GM23338 (cell line): ENCODE results near the gene RAP1GAP2. TPM values are rescaled to one million over a fixed set of nuclear protein-coding genes. Genes with fewer than 3 reads are reported as not detected.

Source experiments
- ATAC-seq: fragments of 200-7000 bp; cut with Tn5 transposase; 3 replicates; pipeline ENCODE4 v1.9.1; 2020
- DNase-seq: peaks from one replicate; pipeline ENCODE4 v3.0.0-alpha.2; 2015; ENCODE audit warnings: low spot score
- H2AFZ ChIP-seq: fragments of 200-600 bp; sonication (generic); 2 replicates; pipeline ENCODE4 v1.8.0; 2016; ENCODE audit warnings: antibody characterized with exemption, mild to moderate bottlenecking, moderate library complexity
- H3F3A ChIP-seq: fragments of 200-600 bp; sonication (generic); replicated peaks from 2 replicates; pipeline ENCODE4 v1.8.0; 2017; ENCODE audit warnings: antibody characterized with exemption, mixed run types, low read depth
- H3K27ac ChIP-seq: fragments of 200-600 bp; sonication (generic); 2 replicates; pipeline ENCODE4 v1.6.1; 2016; ENCODE audit warnings: low read depth
- H3K27me3 ChIP-seq: fragments of 200-600 bp; sonication (generic); 2 replicates; pipeline ENCODE4 v1.8.0; 2016; ENCODE audit warnings: mild to moderate bottlenecking, mixed run types, moderate library complexity; ENCODE audit not compliant: insufficient read depth
- H3K36me3 ChIP-seq: fragments of 200-600 bp; sonication (generic); 2 replicates; pipeline ENCODE4 v1.8.0; 2016; ENCODE audit warnings: mild to moderate bottlenecking; ENCODE audit not compliant: insufficient read depth
- H3K4me1 ChIP-seq: fragments of 200-600 bp; sonication (generic); 2 replicates; pipeline ENCODE4 v1.8.0; 2016; ENCODE audit warnings: mild to moderate bottlenecking, moderate library complexity; ENCODE audit not compliant: insufficient read depth
- H3K4me2 ChIP-seq: fragments of 200-600 bp; sonication (generic); 2 replicates; pipeline ENCODE4 v1.7.1; 2017; ENCODE audit warnings: mixed run types
- H3K4me3 ChIP-seq: fragments of 200-600 bp; sonication (generic); 2 replicates; pipeline ENCODE4 v1.6.1; 2016; ENCODE audit warnings: mixed run types
- H3K79me2 ChIP-seq: fragments of 200-600 bp; sonication (generic); replicated peaks from 2 replicates; pipeline ENCODE4 v1.8.0; 2017; ENCODE audit warnings: mild to moderate bottlenecking; ENCODE audit not compliant: insufficient read depth
- H3K9me2 ChIP-seq: fragments of 200-600 bp; sonication (generic); 2 replicates; pipeline ENCODE4 v1.8.0; 2017; ENCODE audit not compliant: insufficient read depth
- H4K20me1 ChIP-seq: fragments of 200-600 bp; sonication (generic); replicated peaks from 2 replicates; pipeline ENCODE4 v1.8.0; 2017; ENCODE audit warnings: mild to moderate bottlenecking; ENCODE audit not compliant: insufficient read depth
- H3K27ac Mint-ChIP-seq: 2 replicates; pipeline ENCODE4 v1.8.0; 2020; ENCODE audit warnings: inconsistent platforms, mild to moderate bottlenecking, moderate library complexity, mixed read lengths
- H3K27me3 Mint-ChIP-seq: 3 replicates; pipeline ENCODE4 v1.8.0; 2022; ENCODE audit warnings: low read depth, mild to moderate bottlenecking, moderate library complexity, mixed read lengths, inconsistent platforms; ENCODE audit not compliant: insufficient read depth, poor library complexity
- H3K36me3 Mint-ChIP-seq: 3 replicates; pipeline ENCODE4 v1.8.0; 2021; ENCODE audit warnings: low read depth, mild to moderate bottlenecking, inconsistent platforms, moderate library complexity, mixed read lengths
- H3K4me1 Mint-ChIP-seq: 3 replicates; pipeline ENCODE4 v1.8.0; 2020; ENCODE audit warnings: mild to moderate bottlenecking, inconsistent platforms, mixed read lengths
- H3K4me3 Mint-ChIP-seq: 3 replicates; pipeline ENCODE4 v1.8.0; 2021; ENCODE audit warnings: moderate library complexity, mild to moderate bottlenecking, inconsistent platforms, mixed read lengths
- H3K9me3 Mint-ChIP-seq: 3 replicates; pipeline ENCODE4 v1.8.0; 2020; ENCODE audit warnings: moderate library complexity, mild to moderate bottlenecking, inconsistent platforms, mixed read lengths
- ETS1 ChIP-seq: IDR thresholded peaks from 2 replicates; pipeline ENCODE4 v1.6.1; 2016; ENCODE audit warnings: antibody characterized with exemption
- EZH2 ChIP-seq: fragments of 200-600 bp; sonication (generic); IDR thresholded peaks from one replicate; pipeline ENCODE4 v1.8.0; 2017; ENCODE audit warnings: antibody characterized with exemption, mild to moderate bottlenecking, low read depth; ENCODE audit not compliant: unreplicated experiment
- EZH2phosphoT487 ChIP-seq: fragments of 200-600 bp; sonication (generic); IDR thresholded peaks from one replicate; pipeline ENCODE4 v1.8.1; 2018; ENCODE audit warnings: antibody characterized with exemption; ENCODE audit not compliant: unreplicated experiment
- JUNB ChIP-seq: IDR thresholded peaks from one replicate; pipeline ENCODE4 v1.6.1; 2016; ENCODE audit warnings: antibody characterized with exemption; ENCODE audit not compliant: unreplicated experiment
- NANOG ChIP-seq: IDR thresholded peaks from 2 replicates; pipeline ENCODE4 v1.6.1; 2016; ENCODE audit warnings: antibody characterized with exemption, borderline replicate concordance
- POLR2AphosphoS5 ChIP-seq: IDR thresholded peaks from 2 replicates; pipeline ENCODE4 v1.6.1; 2016; ENCODE audit warnings: antibody characterized with exemption, low read depth
- STAT1 ChIP-seq: IDR thresholded peaks from one replicate; pipeline ENCODE4 v1.6.1; 2016; ENCODE audit warnings: antibody characterized with exemption; ENCODE audit not compliant: unreplicated experiment
- ZNF114 ChIP-seq: fragments of 250-450 bp; sonication (Bioruptor Pico); IDR thresholded peaks from 2 replicates; pipeline ENCODE4 v1.5.0; 2020; ENCODE audit warnings: mild to moderate bottlenecking, moderate library complexity
- polyA plus RNA-seq: library from polyadenylated mRNA; unstranded; fragments of >200 nt; fragmentation: Nextera tagmentation; extraction: Ambion mirVana; gene quantifications from 2 replicates; pipeline ENCODE4 v1.2.1, GENCODE V29; 2016
- total RNA-seq: library from RNA; depleted of rRNA; stranded (reverse); fragments of >200 nt; shearing (Covaris generic); gene quantifications from 2 replicates; pipeline ENCODE4 v1.2.3, GENCODE V29; 2014
- TF ChIP-seq, protein P1 (sequence below), 2 experiments: fragments of 200-600 bp in 1 of 2; sonication (generic) in 1 of 2; conservative IDR thresholded peaks; 2 replicates each; pipeline versions ENCODE4 v1.5.1 to v1.6.1; 2016 to 2017; ENCODE audit warnings: antibody characterized with exemption in 2 of 2, low read depth in 2 of 2, mild to moderate bottlenecking in 2 of 2, moderate library complexity in 1 of 2

Gene RAP1GAP2
- total and polyA plus RNA-seq, 2 experiments from 2014 or later = 17.8 to 46.1 TPM

DNA sequence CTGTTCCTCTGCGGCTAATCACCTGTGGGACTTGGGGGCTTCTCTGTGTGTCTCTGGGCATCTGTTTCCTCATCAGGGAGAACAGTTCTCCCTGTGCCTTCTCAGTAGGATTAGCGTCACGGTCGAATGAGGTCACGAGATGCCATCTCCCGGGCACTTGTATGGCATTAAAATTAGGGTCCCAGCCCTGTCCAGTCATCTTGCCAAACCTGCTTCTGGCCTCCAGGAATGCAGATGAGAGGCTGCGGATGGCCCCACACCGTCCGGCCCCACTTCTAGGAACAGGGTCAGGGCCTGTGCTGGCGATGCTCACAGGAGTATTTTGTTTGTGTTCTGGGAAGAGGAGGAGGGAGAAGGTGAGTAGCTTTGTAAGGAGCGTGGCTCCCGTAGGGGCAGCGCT is 208.7 kb downstream of the RAP1GAP2 start (continued):
- TF ChIP-seq EZH2phosphoT487 (no peak), ZNF114 (CRISPR knock-in tag) (no peak), NANOG (no peak), STAT1 (no peak), POLR2AphosphoS5 (no peak), JUNB (no peak)

DNA sequence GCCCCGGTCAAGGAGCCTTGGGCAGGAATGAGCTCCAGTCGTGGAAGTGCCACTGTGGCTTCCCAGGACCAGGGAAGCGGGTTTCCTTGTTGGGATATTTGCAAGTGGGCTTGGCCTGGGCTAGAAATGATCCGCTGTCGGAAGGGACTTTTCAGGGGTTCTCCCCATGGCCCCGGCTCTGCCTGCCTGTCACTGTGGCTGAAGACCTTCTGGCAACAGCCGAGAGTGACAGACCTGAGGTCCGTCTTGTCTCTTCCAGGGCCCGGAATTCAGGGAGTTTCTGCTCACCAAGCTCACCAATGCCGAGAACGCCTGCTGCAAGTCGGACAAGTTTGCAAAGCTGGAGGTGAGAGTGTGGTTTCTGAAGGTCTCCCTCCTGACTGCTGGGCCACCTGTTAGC is 209.5 kb downstream of the RAP1GAP2 start:
- H3K27ac Mint-ChIP-seq = no peak overlapping the region
- peaks cover 35% of the 10 kb centered on the region for H3K36me3 Mint-ChIP-seq
- Histone ChIP-seq H3K36me3 (peaks cover 6% of the 10 kb centered on the region; the same call in 1 of the 2 replicates), H3K4me3 (no peak overlapping the region), H3K27me3 (no peaks in the 10 kb centered on the region), H3K4me2 (no peak overlapping the region), H3K27ac (no peak overlapping the region), H3K4me1 (no peaks in the 10 kb centered on the region), H2AFZ (no peak overlapping the region), H3K9me2 (no peaks in the 10 kb centered on the region), H4K20me1 (no peaks in the 10 kb centered on the region), H3K79me2 (no peaks in the 10 kb centered on the region), H3F3A (no peaks in the 10 kb centered on the region)
- no peaks in the 10 kb centered on the region for H3K9me3 Mint-ChIP-seq
- H3K4me1 Mint-ChIP-seq = no peaks in the 10 kb centered on the region
- peaks cover 8% of the 10 kb centered on the region for H3K27me3 Mint-ChIP-seq
- DNase-seq = no peak
- TF ChIP-seq, protein P1, sequence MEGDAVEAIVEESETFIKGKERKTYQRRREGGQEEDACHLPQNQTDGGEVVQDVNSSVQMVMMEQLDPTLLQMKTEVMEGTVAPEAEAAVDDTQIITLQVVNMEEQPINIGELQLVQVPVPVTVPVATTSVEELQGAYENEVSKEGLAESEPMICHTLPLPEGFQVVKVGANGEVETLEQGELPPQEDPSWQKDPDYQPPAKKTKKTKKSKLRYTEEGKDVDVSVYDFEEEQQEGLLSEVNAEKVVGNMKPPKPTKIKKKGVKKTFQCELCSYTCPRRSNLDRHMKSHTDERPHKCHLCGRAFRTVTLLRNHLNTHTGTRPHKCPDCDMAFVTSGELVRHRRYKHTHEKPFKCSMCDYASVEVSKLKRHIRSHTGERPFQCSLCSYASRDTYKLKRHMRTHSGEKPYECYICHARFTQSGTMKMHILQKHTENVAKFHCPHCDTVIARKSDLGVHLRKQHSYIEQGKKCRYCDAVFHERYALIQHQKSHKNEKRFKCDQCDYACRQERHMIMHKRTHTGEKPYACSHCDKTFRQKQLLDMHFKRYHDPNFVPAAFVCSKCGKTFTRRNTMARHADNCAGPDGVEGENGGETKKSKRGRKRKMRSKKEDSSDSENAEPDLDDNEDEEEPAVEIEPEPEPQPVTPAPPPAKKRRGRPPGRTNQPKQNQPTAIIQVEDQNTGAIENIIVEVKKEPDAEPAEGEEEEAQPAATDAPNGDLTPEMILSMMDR (conservative IDR thresholded peaks at IDR 0.05; ENCODE audit: low read depth in 2 of 2) = no peak
- TF ChIP-seq JUNB (no peak), EZH2 (no peak), ETS1 (no peak)
- no peak overlapping the region for H3K4me3 Mint-ChIP-seq
- ATAC-seq = no peak

GRCh38 chr17:3006801-3007200 is 210.6 kb downstream of the RAP1GAP2 start:
- no peaks in the 10 kb centered on the region for H3K9me3 Mint-ChIP-seq
- H3K4me2 ChIP-seq = no peak overlapping the region
- peaks cover 36% of the 10 kb centered on the region for H3K36me3 Mint-ChIP-seq
- peaks cover 8% of the 10 kb centered on the region for H3K27me3 Mint-ChIP-seq
- no peaks in the 10 kb centered on the region for H3K9me2 ChIP-seq
- DNase-seq (no peak), ATAC-seq (no peak)
- H4K20me1 ChIP-seq = no peaks in the 10 kb centered on the region
- H3K36me3 ChIP-seq = peaks cover 6% of the 10 kb centered on the region; the same call in 1 of the 2 replicates
- H3K4me3 ChIP-seq = no peak overlapping the region
- no peak overlapping the region for H3K4me3 Mint-ChIP-seq
- H3K27ac Mint-ChIP-seq = peak overlapping the region; percentile 33; the same call in 1 of the 2 replicates
- no peak overlapping the region for H3K27ac ChIP-seq
- no peak for TF ChIP-seq EZH2phosphoT487
- no peaks in the 10 kb centered on the region for H3K4me1 Mint-ChIP-seq
- H3K4me1 ChIP-seq = no peaks in the 10 kb centered on the region
- no peaks in the 10 kb centered on the region for H3K79me2 ChIP-seq
- H3K27me3 ChIP-seq = no peaks in the 10 kb centered on the region
- no peaks in the 10 kb centered on the region for H3F3A ChIP-seq
- no peak overlapping the region for H2AFZ ChIP-seq
